ENCODE results near the gene SLX4.
A peak's percentile ranks its signal among the peaks of the same experiment; 100 is the strongest.

Gene SLX4

GRCh38 chr16:3641801-3642396, 30.5 kb upstream of the SLX4 start:
- H3K27me3 ChIP-seq (ENCODE audit: insufficient read depth, low read depth, severe bottlenecking), result no peaks in the 10 kb centered on the region
- H3K4me3 ChIP-seq (ENCODE audit: low read depth, low read length), result no peak overlapping the region
- no peaks in the 10 kb centered on the region for H3K36me3 ChIP-seq
- no peaks in the 10 kb centered on the region for H3K9me3 ChIP-seq (ENCODE audit: severe bottlenecking)
- no peak for TF ChIP-seq CTCF (IDR thresholded peaks at IDR 0.05; ENCODE audit: low read depth, low read length)
- DNase-seq, result no peak
- H3K27ac ChIP-seq, result no peak overlapping the region

- Histone ChIP-seq H3K27me3 (ENCODE audit: insufficient read depth, low read depth, severe bottlenecking) (no peaks in the 10 kb centered on the region), H3K9me3 (ENCODE audit: severe bottlenecking) (no peaks in the 10 kb centered on the region), H3K27ac (no peak overlapping the region), H3K36me3 (no peaks in the 10 kb centered on the region), H3K4me3 (ENCODE audit: low read depth, low read length) (no peak overlapping the region)
- no peak for TF ChIP-seq CTCF (IDR thresholded peaks at IDR 0.05; ENCODE audit: low read depth, low read length)
- DNase-seq, result no peak
These were observed 29.5 kb upstream of the SLX4 start for GRCh38 chr16:3640632-3641501.

GRCh38 chr16:3640207-3640606, 28.8 kb upstream of the SLX4 start:
- Histone ChIP-seq H3K4me3 (ENCODE audit: low read depth, low read length) (no peak overlapping the region), H3K9me3 (ENCODE audit: severe bottlenecking) (no peaks in the 10 kb centered on the region), H3K27ac (no peak overlapping the region), H3K27me3 (ENCODE audit: insufficient read depth, low read depth, severe bottlenecking) (no peaks in the 10 kb centered on the region), H3K36me3 (no peaks in the 10 kb centered on the region)
- DNase-seq, result no peak
- no peak for TF ChIP-seq CTCF (IDR thresholded peaks at IDR 0.05; ENCODE audit: low read depth, low read length)

- H3K27ac ChIP-seq, result no peak overlapping the region
- no peak overlapping the region for H3K4me3 ChIP-seq (ENCODE audit: low read depth, low read length)
- H3K27me3 ChIP-seq (ENCODE audit: insufficient read depth, low read depth, severe bottlenecking), result no peaks in the 10 kb centered on the region
- TF ChIP-seq CTCF (IDR thresholded peaks at IDR 0.05; ENCODE audit: low read depth, low read length), result no peak
- no peak for DNase-seq
- H3K9me3 ChIP-seq (ENCODE audit: severe bottlenecking), result no peaks in the 10 kb centered on the region
- H3K36me3 ChIP-seq, result no peaks in the 10 kb centered on the region
These were observed 27.7 kb upstream of the SLX4 start for GRCh38 chr16:3638916-3639644.

GRCh38 chr16:3637371-3637923, 26.0 kb upstream of the SLX4 start:
- Histone ChIP-seq H3K27me3 (ENCODE audit: insufficient read depth, low read depth, severe bottlenecking) (no peaks in the 10 kb centered on the region), H3K9me3 (ENCODE audit: severe bottlenecking) (no peaks in the 10 kb centered on the region), H3K36me3 (no peaks in the 10 kb centered on the region), H3K4me3 (ENCODE audit: low read depth, low read length) (no peak overlapping the region), H3K27ac (peak overlapping the region; percentile 41)
- peak; percentile 38 for DNase-seq
- TF ChIP-seq CTCF (IDR thresholded peaks at IDR 0.05; ENCODE audit: low read depth, low read length), result no peak
